ENCODE measurements around the gene NMRK2. TPM values are rescaled to one million over a fixed set of nuclear protein-coding genes. Genes with fewer than 3 reads are reported as not detected.

Gene NMRK2
- total RNA-seq, 1 donor from 2014 or later = 0.73 TPM

DNA sequence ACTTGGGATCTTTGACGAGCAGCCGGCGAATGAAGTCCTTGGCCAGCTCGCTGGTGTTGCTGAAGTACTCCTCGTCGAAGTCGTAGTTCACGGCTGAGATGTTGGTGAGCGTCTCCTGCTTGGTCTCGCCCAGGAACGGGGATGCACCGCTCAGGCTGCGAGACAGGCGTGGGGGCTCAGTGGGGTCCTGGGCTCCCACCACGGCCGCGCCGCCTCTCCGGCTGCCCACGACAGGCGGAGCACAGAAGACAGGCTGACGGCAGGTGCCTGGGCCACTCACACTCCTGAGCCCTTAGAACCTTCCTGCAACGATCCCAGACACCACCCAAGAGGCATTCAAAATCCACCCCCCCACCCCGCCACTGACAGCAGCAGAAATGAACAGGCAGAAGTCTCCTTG, 28.1 kb downstream of the NMRK2 start:
- no peak overlapping the region for H3K27ac ChIP-seq (ENCODE audit: low read depth, low read length)
- peaks cover 30% of the 10 kb centered on the region for H3K36me3 ChIP-seq (ENCODE audit: insufficient read depth, low read length)
- no peak overlapping the region for H3K4me3 Mint-ChIP-seq (ENCODE audit: unreplicated experiment)
- H3K27me3 ChIP-seq (ENCODE audit: insufficient read depth, low read length) = no peaks in the 10 kb centered on the region
- peaks cover 78% of the 10 kb centered on the region for H3K79me2 ChIP-seq (ENCODE audit: insufficient read depth, low read length)
- FAIRE-seq (no peak), DNase-seq (ENCODE audit: low read depth) (no peak)
- H3K9me3 ChIP-seq (ENCODE audit: insufficient read depth, low read depth, low read length) = no peaks in the 10 kb centered on the region
- peaks cover 16% of the 10 kb centered on the region for H3K4me1 Mint-ChIP-seq (ENCODE audit: low read depth, unreplicated experiment)
- H3K4me1 ChIP-seq (ENCODE audit: insufficient read depth, low read length) = no peaks in the 10 kb centered on the region
- peaks cover 12% of the 10 kb centered on the region for H3K36me3 Mint-ChIP-seq (ENCODE audit: low read depth, unreplicated experiment)
- H3K4me2 ChIP-seq (ENCODE audit: low read length) = no peak overlapping the region
- no peak overlapping the region for H3K9ac ChIP-seq (ENCODE audit: low read length)
- H3K27me3 Mint-ChIP-seq (ENCODE audit: low read depth, unreplicated experiment) = no peaks in the 10 kb centered on the region
- no peak overlapping the region for H2AFZ ChIP-seq (ENCODE audit: low read depth, low read length)
- peak overlapping the region; percentile 87 for H3K27ac Mint-ChIP-seq (ENCODE audit: unreplicated experiment)
- no peak overlapping the region for H3K4me3 ChIP-seq (ENCODE audit: insufficient read depth, low read depth, low read length)
- no peak for TF ChIP-seq CTCF (IDR thresholded peaks at IDR 0.05; ENCODE audit: insufficient read depth, low read depth, low read length)
- no peak for TF ChIP-seq EZH2 (IDR thresholded peaks at IDR 0.05; ENCODE audit: insufficient read depth, low read length)
- peaks cover 90% of the 10 kb centered on the region for H4K20me1 ChIP-seq (ENCODE audit: insufficient read depth, low read length)
- H3K9me3 Mint-ChIP-seq (ENCODE audit: unreplicated experiment) = no peaks in the 10 kb centered on the region

GRCh38 chr19:3963458-3964255, 30.8 kb downstream of the NMRK2 start:
- Histone ChIP-seq H3K79me2 (ENCODE audit: insufficient read depth, low read length) (peaks cover 81% of the 10 kb centered on the region), H3K4me1 (ENCODE audit: insufficient read depth, low read length) (peaks cover 19% of the 10 kb centered on the region), H2AFZ (ENCODE audit: low read depth, low read length) (no peak overlapping the region), H4K20me1 (ENCODE audit: insufficient read depth, low read length) (peaks cover 96% of the 10 kb centered on the region), H3K4me3 (ENCODE audit: insufficient read depth, low read depth, low read length) (no peak overlapping the region), H3K9me3 (ENCODE audit: insufficient read depth, low read depth, low read length) (no peaks in the 10 kb centered on the region), H3K27me3 (ENCODE audit: insufficient read depth, low read length) (no peaks in the 10 kb centered on the region), H3K27ac (ENCODE audit: low read depth, low read length) (no peak overlapping the region), H3K9ac (ENCODE audit: low read length) (no peak overlapping the region), H3K36me3 (ENCODE audit: insufficient read depth, low read length) (peaks cover 41% of the 10 kb centered on the region), H3K4me2 (ENCODE audit: low read length) (no peak overlapping the region)
- H3K36me3 Mint-ChIP-seq (ENCODE audit: low read depth, unreplicated experiment) = peaks cover 17% of the 10 kb centered on the region
- H3K27ac Mint-ChIP-seq (ENCODE audit: unreplicated experiment) = no peak overlapping the region
- TF ChIP-seq EZH2 (IDR thresholded peaks at IDR 0.05; ENCODE audit: insufficient read depth, low read length) (no peak), CTCF (IDR thresholded peaks at IDR 0.05; ENCODE audit: insufficient read depth, low read depth, low read length) (no peak)
- H3K4me3 Mint-ChIP-seq (ENCODE audit: unreplicated experiment) = no peak overlapping the region
- H3K4me1 Mint-ChIP-seq (ENCODE audit: low read depth, unreplicated experiment) = peaks cover 31% of the 10 kb centered on the region
- no peaks in the 10 kb centered on the region for H3K9me3 Mint-ChIP-seq (ENCODE audit: unreplicated experiment)
- no peak for FAIRE-seq
- no peaks in the 10 kb centered on the region for H3K27me3 Mint-ChIP-seq (ENCODE audit: low read depth, unreplicated experiment)
- DNase-seq (ENCODE audit: low read depth) = no peak

Data from astrocyte (in vitro differentiated cells and primary cell).